LNCaP clone FGC (cell line): ENCODE measurements around the gene CD160.
A peak's percentile ranks its signal among the peaks of the same experiment; 100 is the strongest.

Source experiments
- DNase-seq: peaks from one replicate; pipeline ENCODE4 v3.0.0-alpha.2; 2011; ENCODE audit warnings: low read depth
- H3K4me3 ChIP-seq: 2 replicates; pipeline ENCODE4 v1.5.1; 2011; ENCODE audit warnings: mild to moderate bottlenecking, low read depth, low read length, control low read depth
- TF ChIP-seq, protein P1 (sequence below): IDR thresholded peaks from 2 replicates; pipeline ENCODE4 v1.5.1; 2012; ENCODE audit warnings: mild to moderate bottlenecking; ENCODE audit not compliant: control insufficient read depth, insufficient read depth; ENCODE audit errors: extremely low read depth

The CD160 gene

DNA sequence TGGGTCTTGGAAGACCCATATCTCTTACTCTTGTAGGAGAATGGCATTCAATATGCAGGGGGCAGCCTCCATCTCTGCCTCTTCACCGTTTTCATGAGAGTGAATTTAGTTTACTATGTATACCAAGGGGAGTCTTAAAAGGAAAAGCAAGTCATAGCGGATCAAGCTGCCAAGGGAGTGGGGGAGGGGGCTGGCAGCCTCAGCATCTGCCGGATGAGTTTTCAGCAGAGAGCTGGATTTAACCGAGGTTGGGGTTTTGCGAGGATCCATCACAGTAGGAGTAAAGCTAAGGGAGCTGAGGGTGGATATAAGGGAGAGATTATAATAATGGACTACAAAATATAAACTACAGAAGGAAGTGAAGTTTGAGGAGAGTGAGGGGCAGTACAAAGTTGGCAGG lies 9.9 kb downstream of the CD160 start:
- TF ChIP-seq, protein P1, sequence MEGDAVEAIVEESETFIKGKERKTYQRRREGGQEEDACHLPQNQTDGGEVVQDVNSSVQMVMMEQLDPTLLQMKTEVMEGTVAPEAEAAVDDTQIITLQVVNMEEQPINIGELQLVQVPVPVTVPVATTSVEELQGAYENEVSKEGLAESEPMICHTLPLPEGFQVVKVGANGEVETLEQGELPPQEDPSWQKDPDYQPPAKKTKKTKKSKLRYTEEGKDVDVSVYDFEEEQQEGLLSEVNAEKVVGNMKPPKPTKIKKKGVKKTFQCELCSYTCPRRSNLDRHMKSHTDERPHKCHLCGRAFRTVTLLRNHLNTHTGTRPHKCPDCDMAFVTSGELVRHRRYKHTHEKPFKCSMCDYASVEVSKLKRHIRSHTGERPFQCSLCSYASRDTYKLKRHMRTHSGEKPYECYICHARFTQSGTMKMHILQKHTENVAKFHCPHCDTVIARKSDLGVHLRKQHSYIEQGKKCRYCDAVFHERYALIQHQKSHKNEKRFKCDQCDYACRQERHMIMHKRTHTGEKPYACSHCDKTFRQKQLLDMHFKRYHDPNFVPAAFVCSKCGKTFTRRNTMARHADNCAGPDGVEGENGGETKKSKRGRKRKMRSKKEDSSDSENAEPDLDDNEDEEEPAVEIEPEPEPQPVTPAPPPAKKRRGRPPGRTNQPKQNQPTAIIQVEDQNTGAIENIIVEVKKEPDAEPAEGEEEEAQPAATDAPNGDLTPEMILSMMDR = no peak
- H3K4me3 ChIP-seq = no peak overlapping the region
- DNase-seq = no peak

DNA sequence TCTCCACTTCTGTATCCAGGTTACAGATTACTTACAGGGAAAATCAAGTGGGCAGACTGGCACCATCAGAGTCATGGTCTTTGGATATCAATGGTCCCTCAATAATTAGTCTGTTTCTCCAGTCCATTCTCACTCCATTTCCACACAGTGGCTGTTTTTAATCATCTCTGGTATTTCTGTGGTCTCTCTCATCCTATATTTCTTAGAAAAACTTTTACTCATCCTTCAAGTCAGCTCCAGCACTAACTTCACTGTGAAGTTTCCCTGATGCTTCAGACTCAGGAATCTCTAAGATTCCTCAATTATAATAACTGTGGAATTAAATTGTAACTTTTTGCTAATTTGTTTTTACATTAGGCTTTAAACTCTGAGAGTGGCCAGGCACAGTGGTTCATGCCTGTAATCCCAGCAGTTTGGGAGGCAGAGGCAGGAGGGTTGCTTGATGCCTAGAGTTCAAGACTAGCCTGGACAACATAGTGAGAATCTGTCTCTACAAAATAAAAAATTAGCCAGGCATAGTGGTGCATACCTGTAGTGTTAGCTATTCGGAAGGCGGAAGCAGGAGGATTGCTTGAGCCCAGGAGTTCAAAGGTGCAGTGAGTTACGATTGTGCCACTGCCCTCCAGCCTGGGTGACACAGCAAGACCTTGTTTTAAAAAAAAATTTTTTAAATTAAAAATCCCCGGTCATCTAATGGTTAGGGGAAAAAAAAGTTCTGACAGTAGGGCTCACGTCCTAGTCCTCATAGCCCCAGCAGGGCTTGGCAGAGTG lies 10.6 kb downstream of the CD160 start:
- no peak for DNase-seq
- TF ChIP-seq, protein P1 = no peak
- no peak overlapping the region for H3K4me3 ChIP-seq

DNA sequence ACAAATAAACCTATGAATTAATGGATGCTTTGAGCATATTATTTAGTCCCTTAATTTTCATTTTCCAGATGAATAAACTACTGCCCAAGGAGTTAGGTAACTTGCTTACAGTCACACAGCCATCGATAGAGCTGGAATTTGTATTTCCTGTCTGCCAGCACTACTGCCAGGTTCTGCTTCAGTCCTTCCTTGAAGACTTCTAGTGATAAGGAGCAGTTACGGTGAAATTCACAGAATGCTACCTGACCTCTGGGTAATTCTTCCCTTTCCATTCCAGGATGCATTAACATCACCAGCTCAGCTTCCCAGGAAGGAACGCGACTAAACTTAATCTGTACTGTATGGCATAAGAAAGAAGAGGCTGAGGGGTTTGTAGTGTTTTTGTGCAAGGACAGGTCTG lies 11.2 kb downstream of the CD160 start:
- H3K4me3 ChIP-seq = no peak overlapping the region
- TF ChIP-seq, protein P1 = no peak

DNA sequence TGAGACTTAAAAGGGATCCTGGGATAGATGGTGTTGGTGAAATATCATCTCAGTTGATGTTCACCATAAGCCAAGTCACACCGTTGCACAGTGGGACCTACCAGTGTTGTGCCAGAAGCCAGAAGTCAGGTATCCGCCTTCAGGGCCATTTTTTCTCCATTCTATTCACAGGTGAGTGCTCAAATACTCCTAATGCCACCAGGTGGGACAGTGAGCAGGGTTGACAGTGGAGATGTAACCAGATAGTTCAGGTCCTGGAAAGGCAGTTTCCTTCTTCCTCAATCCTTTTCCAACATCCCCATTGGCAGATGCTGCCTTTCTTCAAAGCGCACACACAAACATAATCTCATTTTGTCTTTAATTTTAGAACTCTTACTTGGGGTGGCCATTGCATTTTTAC lies 11.6 kb downstream of the CD160 start:
- TF ChIP-seq, protein P1 = 0 out of 2 replicates have a peak, but pooled peaks have one; percentile 2
- no peak for DNase-seq

More for the DNA sequence above, 11.2 kb downstream of the CD160 start:
- DNase-seq = no peak

DNA sequence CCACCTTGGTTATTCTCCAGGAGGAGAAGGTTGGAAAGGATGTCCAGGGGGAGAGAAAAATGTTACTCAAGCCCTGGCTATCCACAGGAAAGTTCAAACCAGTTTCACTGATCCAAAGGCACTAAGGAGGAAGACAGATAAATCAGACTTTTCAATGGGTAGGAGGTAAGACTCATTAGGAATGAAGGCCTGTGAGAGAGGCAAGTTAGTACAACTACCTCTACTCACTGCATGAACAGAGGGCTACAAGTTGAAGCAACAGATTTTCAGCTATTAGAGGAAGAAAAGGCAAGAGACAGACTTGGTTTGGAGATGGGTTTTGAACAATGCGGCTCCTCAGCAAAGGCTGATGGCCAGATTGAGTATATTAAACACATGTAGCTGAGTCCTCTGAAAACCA lies 16.9 kb downstream of the CD160 start:
- H3K4me3 ChIP-seq = no peak overlapping the region
- no peak for DNase-seq
- TF ChIP-seq, protein P1 = no peak

More for the DNA sequence above, 11.6 kb downstream of the CD160 start:
- no peak overlapping the region for H3K4me3 ChIP-seq

DNA sequence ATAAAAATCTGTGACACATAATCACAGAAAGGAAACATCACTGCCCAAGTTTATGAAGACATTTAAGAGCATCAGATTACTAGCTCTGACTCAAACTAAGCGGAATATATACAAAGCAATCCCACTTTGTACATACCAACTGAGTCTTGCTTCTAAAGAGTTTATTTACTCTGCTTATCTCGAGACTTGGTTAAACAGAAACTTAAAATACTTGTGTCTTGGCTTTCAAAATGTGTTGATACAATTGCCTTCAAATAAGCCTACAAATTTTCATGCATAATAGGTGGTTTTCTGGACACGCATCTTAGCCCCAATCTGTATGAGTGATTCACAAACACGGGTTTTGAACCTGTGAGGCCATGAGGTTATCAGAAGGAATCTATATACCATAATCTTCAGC lies 21.0 kb downstream of the CD160 start:
- H3K4me3 ChIP-seq = no peak overlapping the region
- peak; percentile 39 for DNase-seq
- TF ChIP-seq, protein P1 = no peak
